Large intestine (tissue), 3 donors: ENCODE results near the gene PTPRN2. TPM values are rescaled to one million over a fixed set of nuclear protein-coding genes. Genes with fewer than 3 reads are reported as not detected.
A peak's percentile ranks its signal among the peaks of the same experiment; 100 is the strongest.

Experiments
- DNase-seq, 2 donors: peaks; one replicate each; pipeline versions ENCODE4 v3.0.0 to v3.0.0-alpha.2; 2013
- H3K27ac ChIP-seq: one replicate; pipeline ENCODE4 v1.5.1; 2013; ENCODE audit warnings: low read length
- H3K27me3 ChIP-seq: 2 replicates; pipeline ENCODE4 v1.6.1; 2013; ENCODE audit warnings: low read length; ENCODE audit not compliant: control insufficient read depth, insufficient read depth
- H3K36me3 ChIP-seq: 2 replicates; pipeline ENCODE4 v1.6.1; 2013; ENCODE audit warnings: low read length; ENCODE audit not compliant: control insufficient read depth, insufficient read depth
- H3K4me1 ChIP-seq: one replicate; pipeline ENCODE4 v1.6.1; 2013; ENCODE audit warnings: low read length; ENCODE audit not compliant: control insufficient read depth, insufficient read depth
- H3K4me3 ChIP-seq: one replicate; pipeline ENCODE4 v1.5.1; 2013; ENCODE audit warnings: low read length
- H3K9me3 ChIP-seq: one replicate; pipeline ENCODE4 v1.6.1; 2013; ENCODE audit warnings: mild to moderate bottlenecking, low read depth, low read length, moderate library complexity; ENCODE audit not compliant: control insufficient read depth
- WGBS: methylation state at CpG from one replicate; pipeline ENCODE4 v1.1.5; 2013; ENCODE audit warnings: low lambda C conversion rate; ENCODE audit not compliant: insufficient coverage; 5-methylcytosine and 5-hydroxymethylcytosine counted together
- polyA plus RNA-seq: library from polyadenylated mRNA; unstranded; fragments of 120-200 nt; gene quantifications from one replicate; pipeline ENCODE4 v1.2.1, GENCODE V29; 2013

Gene PTPRN2
- polyA plus RNA-seq, 1 donor: 13.4 TPM

DNA sequence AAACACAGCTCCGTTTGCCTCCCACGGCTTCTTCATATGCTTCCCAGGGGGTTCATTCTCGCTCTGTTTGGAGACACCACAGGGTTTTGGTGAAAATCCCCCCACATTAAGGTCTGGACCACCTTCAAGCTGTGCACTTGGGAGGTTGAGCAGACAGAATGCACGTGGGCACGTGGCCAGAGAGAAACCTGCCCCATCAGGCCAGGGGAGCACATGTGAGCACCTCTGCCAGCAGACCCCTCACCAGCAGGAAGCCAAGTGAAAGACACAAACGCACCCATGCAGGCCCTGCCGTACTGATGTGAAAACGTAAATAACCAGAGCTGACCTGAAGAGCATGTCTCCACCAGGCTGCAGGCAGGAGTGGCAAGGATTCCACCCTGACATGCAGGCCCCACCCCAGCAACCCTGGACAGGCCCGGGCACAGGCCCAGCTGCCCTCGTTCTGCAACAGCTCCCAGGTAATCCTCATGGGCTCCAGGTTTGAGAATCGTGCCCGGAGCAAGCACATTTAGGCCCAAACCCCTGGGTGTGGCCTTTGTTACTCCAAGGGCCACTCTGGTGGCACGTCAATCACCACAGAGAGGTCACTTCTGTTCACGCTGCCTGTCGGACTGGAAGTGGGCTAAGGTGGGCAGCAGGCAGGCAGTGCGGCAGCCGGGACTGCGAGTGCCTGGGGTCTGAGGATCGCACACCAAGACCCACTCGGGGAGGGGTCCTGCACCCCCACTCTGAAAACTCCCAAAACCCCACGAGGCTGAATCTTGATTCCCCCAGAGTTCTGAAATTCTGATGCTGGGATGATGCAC lies 184.4 kb downstream of the PTPRN2 start:
- Histone ChIP-seq H3K36me3 (no peaks in the 10 kb centered on the region), H3K9me3 (no peaks in the 10 kb centered on the region), H3K4me3 (no peak overlapping the region), H3K27ac (no peak overlapping the region), H3K27me3 (no peaks in the 10 kb centered on the region), H3K4me1 (peaks cover 9% of the 10 kb centered on the region)
- no CpG with 5 or more reads among the region's 21 CpGs for WGBS
- DNase-seq: no peak

DNA sequence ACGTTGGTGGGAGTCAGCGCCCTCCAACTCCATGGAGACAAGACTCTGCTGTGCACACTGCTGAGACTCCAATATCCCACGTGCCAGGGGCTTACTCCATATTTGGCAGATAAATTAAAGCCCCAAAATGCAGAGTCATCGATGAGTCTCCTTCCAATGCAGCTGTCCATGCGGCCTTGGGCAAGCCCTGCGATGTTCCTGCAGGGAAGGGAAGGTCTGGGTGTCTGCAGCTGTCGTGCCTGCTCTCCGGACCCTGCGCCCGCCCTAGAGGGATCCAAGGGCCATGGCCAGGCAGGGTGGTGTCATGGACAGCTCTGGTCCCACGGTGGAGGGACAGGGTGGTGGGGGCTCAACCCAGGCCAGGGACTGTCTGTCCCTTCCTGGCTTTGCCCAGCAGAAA lies 185.2 kb downstream of the PTPRN2 start:
- H3K4me1 ChIP-seq: peaks cover 6% of the 10 kb centered on the region
- H3K27me3 ChIP-seq: no peaks in the 10 kb centered on the region
- H3K36me3 ChIP-seq: no peaks in the 10 kb centered on the region
- H3K27ac ChIP-seq: no peak overlapping the region
- no peak overlapping the region for H3K4me3 ChIP-seq
- DNase-seq: no peak
- WGBS: no CpG with 5 or more reads among the region's 11 CpGs
- H3K9me3 ChIP-seq: no peaks in the 10 kb centered on the region

DNA sequence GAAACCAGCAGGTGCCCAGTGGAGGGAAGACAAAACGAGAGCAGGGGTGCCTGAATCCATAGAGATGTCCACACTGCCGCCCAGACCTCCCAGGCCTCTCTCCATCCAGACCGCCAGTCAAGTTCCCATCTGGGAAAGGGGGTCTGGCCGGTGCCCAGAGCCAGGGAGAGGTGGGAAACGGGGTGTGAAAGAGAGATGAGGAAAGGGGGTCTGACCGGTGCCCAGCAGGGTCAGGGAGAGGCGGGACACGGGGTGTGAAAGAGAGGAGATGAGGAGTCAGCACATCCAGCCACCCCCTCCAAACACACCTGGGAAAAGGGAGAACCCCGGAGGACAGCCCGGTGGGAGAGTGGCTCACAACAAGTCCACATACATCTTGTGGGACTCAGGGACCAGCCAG lies 185.8 kb downstream of the PTPRN2 start:
- DNase-seq: no peak
- H3K36me3 ChIP-seq: no peaks in the 10 kb centered on the region
- H3K27ac ChIP-seq: no peak overlapping the region
- no peaks in the 10 kb centered on the region for H3K9me3 ChIP-seq
- H3K4me3 ChIP-seq: no peak overlapping the region
- no CpG with 5 or more reads among the region's 10 CpGs for WGBS
- H3K4me1 ChIP-seq: peaks cover 12% of the 10 kb centered on the region
- no peaks in the 10 kb centered on the region for H3K27me3 ChIP-seq

DNA sequence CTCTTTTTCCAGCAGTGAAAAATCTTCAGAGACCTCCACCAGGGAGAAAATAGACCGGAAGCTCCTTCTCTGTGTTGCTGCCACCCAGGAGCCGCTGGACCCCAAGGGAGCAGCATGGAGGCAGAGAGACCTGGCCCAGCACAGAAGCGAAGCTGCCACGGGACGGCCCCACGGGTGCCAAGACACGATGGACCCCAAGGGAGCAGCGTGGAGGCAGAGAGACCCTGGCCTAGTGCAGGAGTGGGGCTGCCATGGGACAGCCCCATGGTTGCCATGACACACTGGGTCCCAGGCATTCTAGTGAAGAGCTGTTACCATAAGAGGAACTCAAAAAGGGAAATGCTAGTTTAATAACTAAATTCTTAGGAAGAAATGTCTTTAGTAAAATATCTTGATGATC lies 186.3 kb downstream of the PTPRN2 start:
- H3K9me3 ChIP-seq: no peaks in the 10 kb centered on the region
- H3K27me3 ChIP-seq: no peaks in the 10 kb centered on the region
- no peak overlapping the region for H3K4me3 ChIP-seq
- DNase-seq: no peak
- no peaks in the 10 kb centered on the region for H3K36me3 ChIP-seq
- no peak overlapping the region for H3K27ac ChIP-seq
- no CpG with 5 or more reads among the region's 8 CpGs for WGBS
- peaks cover 14% of the 10 kb centered on the region for H3K4me1 ChIP-seq

- Histone ChIP-seq H3K9me3 (no peaks in the 10 kb centered on the region), H3K27me3 (no peaks in the 10 kb centered on the region), H3K36me3 (no peaks in the 10 kb centered on the region), H3K27ac (no peak overlapping the region), H3K4me3 (no peak overlapping the region), H3K4me1 (peaks cover 17% of the 10 kb centered on the region)
- no peak for DNase-seq
- no CpG with 5 or more reads among the region's 24 CpGs for WGBS
These were observed 186.9 kb downstream of the PTPRN2 start for GRCh38 chr7:158400601-158401225.

DNA sequence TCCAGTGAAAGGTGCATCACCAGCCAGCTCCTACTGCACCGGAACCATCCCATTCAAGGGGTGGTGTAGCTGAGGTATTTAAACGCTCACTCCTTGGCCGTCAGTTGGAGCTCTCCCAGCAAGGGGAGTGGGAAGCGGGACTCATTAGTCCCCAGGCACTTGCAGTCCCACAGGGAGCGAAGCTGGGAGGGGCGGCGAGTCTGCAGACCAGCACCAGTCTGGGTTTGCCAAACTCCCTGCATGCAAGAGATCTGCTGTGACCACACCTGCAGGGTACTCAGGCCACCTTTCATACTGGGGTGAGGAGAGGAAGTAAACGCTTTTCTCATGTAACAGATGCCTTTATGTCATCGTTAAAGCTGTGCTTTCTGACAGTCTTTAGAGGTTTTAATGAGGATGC lies 187.9 kb downstream of the PTPRN2 start:
- DNase-seq: no peak
- no peaks in the 10 kb centered on the region for H3K36me3 ChIP-seq
- H3K27ac ChIP-seq: no peak overlapping the region
- H3K9me3 ChIP-seq: no peaks in the 10 kb centered on the region
- H3K27me3 ChIP-seq: no peaks in the 10 kb centered on the region
- no CpG with 5 or more reads among the region's 9 CpGs for WGBS
- peaks cover 20% of the 10 kb centered on the region for H3K4me1 ChIP-seq
- no peak overlapping the region for H3K4me3 ChIP-seq

GRCh38 chr7:158398750-158399149 lies 188.9 kb downstream of the PTPRN2 start:
- Histone ChIP-seq H3K9me3 (no peaks in the 10 kb centered on the region), H3K4me1 (peaks cover 21% of the 10 kb centered on the region), H3K27ac (no peak overlapping the region), H3K36me3 (no peaks in the 10 kb centered on the region), H3K4me3 (no peak overlapping the region), H3K27me3 (no peaks in the 10 kb centered on the region)
- DNase-seq: no peak
- no CpG with 5 or more reads among the region's 1 CpG for WGBS

GRCh38 chr7:158397885-158398284 lies 189.7 kb downstream of the PTPRN2 start:
- DNase-seq: no peak
- WGBS: 80% methylated on average over 3 of the region's 6 CpGs
- Histone ChIP-seq H3K27me3 (no peaks in the 10 kb centered on the region), H3K4me1 (peaks cover 21% of the 10 kb centered on the region), H3K4me3 (no peak overlapping the region), H3K9me3 (no peaks in the 10 kb centered on the region), H3K27ac (no peak overlapping the region), H3K36me3 (no peaks in the 10 kb centered on the region)

DNA sequence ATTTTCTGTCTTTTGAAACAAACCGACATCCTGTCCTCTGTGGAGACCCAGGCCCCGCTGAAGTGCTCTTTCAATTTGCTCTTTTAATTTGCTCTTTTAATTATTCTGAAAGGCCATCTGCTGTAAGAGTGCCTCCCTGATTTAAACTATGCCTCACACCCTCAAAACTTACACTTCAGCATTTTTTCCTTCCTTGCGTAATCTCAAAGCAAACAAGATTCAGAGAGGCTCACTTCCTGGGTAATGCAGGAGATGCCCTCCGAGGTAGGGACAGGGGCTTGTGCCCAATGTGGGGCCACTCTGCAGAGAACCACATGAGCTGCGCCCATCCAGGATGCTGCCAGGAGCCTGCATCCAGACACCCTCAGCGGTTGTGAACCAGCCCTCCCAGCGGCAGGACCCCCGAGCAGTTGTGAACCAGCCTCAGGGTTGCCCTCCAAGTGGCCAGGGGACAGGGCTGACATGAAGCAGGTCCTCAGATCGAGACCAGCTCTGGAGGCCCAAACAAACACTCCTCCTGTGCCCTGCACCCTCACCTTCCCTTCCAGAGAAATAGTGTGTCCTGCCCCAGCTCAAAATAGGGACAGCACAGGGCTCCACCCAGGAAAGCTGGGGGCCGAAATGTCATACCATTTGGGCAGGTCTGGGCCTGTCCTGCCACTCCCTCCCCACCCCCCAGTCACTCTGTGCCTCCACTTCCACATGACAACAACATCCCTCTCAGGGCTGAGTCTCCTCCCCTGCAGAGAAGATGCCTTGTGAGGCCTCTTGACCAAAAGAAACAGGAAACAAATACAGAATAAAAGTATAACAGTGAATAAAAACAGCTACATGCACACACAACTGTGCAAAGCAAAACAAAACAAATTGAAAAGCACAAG lies 190.4 kb downstream of the PTPRN2 start:
- peak; percentile 37 to 66 for DNase-seq
- H3K27ac ChIP-seq: peak overlapping the region; percentile 62
- 20% methylated on average over 2 of the region's 10 CpGs for WGBS

GRCh38 chr7:158396301-158396905 lies 191.2 kb downstream of the PTPRN2 start:
- H3K36me3 ChIP-seq: no peaks in the 10 kb centered on the region
- no peaks in the 10 kb centered on the region for H3K9me3 ChIP-seq
- H3K27ac ChIP-seq: peak overlapping the region; percentile 62
- peaks cover 21% of the 10 kb centered on the region for H3K4me1 ChIP-seq
- WGBS: no CpG with 5 or more reads among the region's 17 CpGs
- DNase-seq: no peak
- H3K27me3 ChIP-seq: no peaks in the 10 kb centered on the region
- no peak overlapping the region for H3K4me3 ChIP-seq

More for the DNA sequence above, 190.4 kb downstream of the PTPRN2 start:
- Histone ChIP-seq H3K36me3 (no peaks in the 10 kb centered on the region), H3K9me3 (no peaks in the 10 kb centered on the region), H3K4me3 (no peak overlapping the region), H3K4me1 (peaks cover 21% of the 10 kb centered on the region), H3K27me3 (no peaks in the 10 kb centered on the region)
